ENCODE data around the gene DCTN4.

Gene DCTN4

DNA sequence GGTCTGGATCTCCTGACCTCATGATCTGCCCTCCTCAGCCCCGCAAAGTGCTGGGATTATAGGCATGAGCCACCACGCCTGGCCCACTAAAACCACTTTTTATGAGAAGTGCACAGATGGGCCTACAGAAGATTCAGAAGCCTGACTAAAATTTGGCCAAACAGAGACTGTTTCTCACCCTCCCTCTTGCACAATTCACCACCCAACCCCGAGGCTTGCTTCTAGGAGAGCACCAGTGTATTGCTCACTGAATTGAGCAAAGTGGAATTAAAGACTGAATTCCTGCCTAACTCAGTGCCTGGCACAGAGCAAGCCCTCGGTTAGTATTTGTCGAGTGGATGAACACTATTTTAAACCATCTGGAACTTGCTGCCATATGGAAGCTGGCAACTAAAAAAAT is 3.4 kb upstream of the DCTN4 start:
- Histone ChIP-seq H3K4me2 (ENCODE audit: low read depth, low read length, poor library complexity, severe bottlenecking) (no peak overlapping the region), H3K79me2 (ENCODE audit: insufficient read depth, low read length) (peaks cover 11% of the 10 kb centered on the region)

GRCh38 chr5:150759334-150759583 is 442 bp upstream of the DCTN4 start:
- H3K27ac ChIP-seq (ENCODE audit: low read depth, low read length), result peak overlapping the region; percentile 79
- TF ChIP-seq, protein P1, sequence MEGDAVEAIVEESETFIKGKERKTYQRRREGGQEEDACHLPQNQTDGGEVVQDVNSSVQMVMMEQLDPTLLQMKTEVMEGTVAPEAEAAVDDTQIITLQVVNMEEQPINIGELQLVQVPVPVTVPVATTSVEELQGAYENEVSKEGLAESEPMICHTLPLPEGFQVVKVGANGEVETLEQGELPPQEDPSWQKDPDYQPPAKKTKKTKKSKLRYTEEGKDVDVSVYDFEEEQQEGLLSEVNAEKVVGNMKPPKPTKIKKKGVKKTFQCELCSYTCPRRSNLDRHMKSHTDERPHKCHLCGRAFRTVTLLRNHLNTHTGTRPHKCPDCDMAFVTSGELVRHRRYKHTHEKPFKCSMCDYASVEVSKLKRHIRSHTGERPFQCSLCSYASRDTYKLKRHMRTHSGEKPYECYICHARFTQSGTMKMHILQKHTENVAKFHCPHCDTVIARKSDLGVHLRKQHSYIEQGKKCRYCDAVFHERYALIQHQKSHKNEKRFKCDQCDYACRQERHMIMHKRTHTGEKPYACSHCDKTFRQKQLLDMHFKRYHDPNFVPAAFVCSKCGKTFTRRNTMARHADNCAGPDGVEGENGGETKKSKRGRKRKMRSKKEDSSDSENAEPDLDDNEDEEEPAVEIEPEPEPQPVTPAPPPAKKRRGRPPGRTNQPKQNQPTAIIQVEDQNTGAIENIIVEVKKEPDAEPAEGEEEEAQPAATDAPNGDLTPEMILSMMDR (IDR thresholded peaks at IDR 0.05; ENCODE audit: insufficient read depth, low read length, poor library complexity, severe bottlenecking), result no peak
- no peak for TF ChIP-seq EZH2phosphoT487 (conservative IDR thresholded peaks at IDR 0.05; ENCODE audit: low read length)

More for the DNA sequence above, 3.4 kb upstream of the DCTN4 start:
- Histone ChIP-seq H3K9me2 (replicated peaks; ENCODE audit: insufficient read depth, low read length) (no peaks in the 10 kb centered on the region), H2AFZ (ENCODE audit: low read depth, low read length, severe bottlenecking) (no peak overlapping the region), H3K4me3 (ENCODE audit: insufficient read depth, low read length, poor library complexity, severe bottlenecking) (no peak overlapping the region), H4K20me1 (ENCODE audit: low read depth, low read length) (no peaks in the 10 kb centered on the region), H3K36me3 (ENCODE audit: low read length) (no peaks in the 10 kb centered on the region), H3K27ac (ENCODE audit: low read depth, low read length) (no peak overlapping the region), H3K9ac (ENCODE audit: low read length) (no peak overlapping the region), H3K9me3 (ENCODE audit: insufficient read depth, low read length) (no peaks in the 10 kb centered on the region), H3K27me3 (ENCODE audit: low read length) (no peaks in the 10 kb centered on the region), H3F3A (ENCODE audit: insufficient read depth) (no peaks in the 10 kb centered on the region)
- TF ChIP-seq, protein P1 (IDR thresholded peaks at IDR 0.05; ENCODE audit: insufficient read depth, low read length, poor library complexity, severe bottlenecking), result no peak
- TF ChIP-seq EZH2phosphoT487 (conservative IDR thresholded peaks at IDR 0.05; ENCODE audit: low read length), result no peak

GRCh38 chr5:150758203-150758530 is 650 bp downstream of the DCTN4 start:
- TF ChIP-seq EZH2phosphoT487 (conservative IDR thresholded peaks at IDR 0.05; ENCODE audit: low read length), result no peak
- TF ChIP-seq, protein P1 (IDR thresholded peaks at IDR 0.05; ENCODE audit: insufficient read depth, low read length, poor library complexity, severe bottlenecking), result no peak
- Histone ChIP-seq H3K79me2 (ENCODE audit: insufficient read depth, low read length) (peaks cover 37% of the 10 kb centered on the region), H2AFZ (ENCODE audit: low read depth, low read length, severe bottlenecking) (peak overlapping the region; percentile 82)

More at GRCh38 chr5:150759334-150759583, 442 bp upstream of the DCTN4 start:
- peaks cover 33% of the 10 kb centered on the region for H3K79me2 ChIP-seq (ENCODE audit: insufficient read depth, low read length)
- H3K4me2 ChIP-seq (ENCODE audit: low read depth, low read length, poor library complexity, severe bottlenecking), result peak overlapping the region; percentile 92
- peak overlapping the region; percentile 82 for H3K9ac ChIP-seq (ENCODE audit: low read length)
- H3F3A ChIP-seq (ENCODE audit: insufficient read depth), result no peaks in the 10 kb centered on the region
- H3K36me3 ChIP-seq (ENCODE audit: low read length), result 0 out of 2 replicates have a peak, but pooled peaks cover 9% of the 10 kb centered on the region
- no peaks in the 10 kb centered on the region for H3K9me2 ChIP-seq (replicated peaks; ENCODE audit: insufficient read depth, low read length)
- H2AFZ ChIP-seq (ENCODE audit: low read depth, low read length, severe bottlenecking), result peak overlapping the region; percentile 82
- H3K4me3 ChIP-seq (ENCODE audit: insufficient read depth, low read length, poor library complexity, severe bottlenecking), result peak overlapping the region; percentile 93
- H3K9me3 ChIP-seq (ENCODE audit: insufficient read depth, low read length), result no peaks in the 10 kb centered on the region
- no peaks in the 10 kb centered on the region for H3K27me3 ChIP-seq (ENCODE audit: low read length)
- H4K20me1 ChIP-seq (ENCODE audit: low read depth, low read length), result no peaks in the 10 kb centered on the region

More at GRCh38 chr5:150758203-150758530, 650 bp downstream of the DCTN4 start:
- peaks cover 18% of the 10 kb centered on the region; the same call in 1 of the 2 replicates for H3K36me3 ChIP-seq (ENCODE audit: low read length)
- H3K27ac ChIP-seq (ENCODE audit: low read depth, low read length), result peak overlapping the region; percentile 56
- no peaks in the 10 kb centered on the region for H4K20me1 ChIP-seq (ENCODE audit: low read depth, low read length)
- H3K4me2 ChIP-seq (ENCODE audit: low read depth, low read length, poor library complexity, severe bottlenecking), result peak overlapping the region; percentile 92
- H3K9ac ChIP-seq (ENCODE audit: low read length), result peak overlapping the region; percentile 82
- H3F3A ChIP-seq (ENCODE audit: insufficient read depth), result no peaks in the 10 kb centered on the region
- no peaks in the 10 kb centered on the region for H3K9me2 ChIP-seq (replicated peaks; ENCODE audit: insufficient read depth, low read length)
- peak overlapping the region; percentile 93 for H3K4me3 ChIP-seq (ENCODE audit: insufficient read depth, low read length, poor library complexity, severe bottlenecking)
- H3K27me3 ChIP-seq (ENCODE audit: low read length), result no peaks in the 10 kb centered on the region
- no peaks in the 10 kb centered on the region for H3K9me3 ChIP-seq (ENCODE audit: insufficient read depth, low read length)

Data from SU-DHL-6 (cell line).